Liver (tissue), 9 donors: ENCODE measurements around the gene AK1. TPM values are rescaled to one million over a fixed set of nuclear protein-coding genes. Genes with fewer than 3 reads are reported as not detected.

Source experiments
- DNase-seq: peaks from one replicate; pipeline ENCODE4 v3.0.0-alpha.2; 2017; ENCODE audit warnings: low spot score
- H3K27ac ChIP-seq, 2 donors: one replicate each; pipeline ENCODE4 v1.7.0; 2013; ENCODE audit warnings: inconsistent platforms in 2 of 2, low read length in 2 of 2, control low read depth in 1 of 2, low read depth in 1 of 2, mild to moderate bottlenecking in 1 of 2
- H3K27me3 ChIP-seq, 4 donors: one replicate each; pipeline versions ENCODE4 v1.6.1 to v1.7.0; 2013; ENCODE audit warnings: low read length in 3 of 4, inconsistent platforms in 1 of 4, mild to moderate bottlenecking in 1 of 4, moderate library complexity in 1 of 4; ENCODE audit not compliant: control insufficient read depth in 4 of 4, insufficient read depth in 4 of 4
- H3K36me3 ChIP-seq, 4 donors: one replicate each; pipeline versions ENCODE4 v1.6.1 to v1.7.0; 2013; ENCODE audit warnings: low read length in 3 of 4, mild to moderate bottlenecking in 3 of 4, low read depth in 1 of 4, moderate library complexity in 1 of 4; ENCODE audit not compliant: control insufficient read depth in 4 of 4, insufficient read depth in 3 of 4
- H3K4me1 ChIP-seq, 4 donors: one replicate each; pipeline versions ENCODE4 v1.6.1 to v1.7.0; 2013; ENCODE audit warnings: low read length in 3 of 4, mild to moderate bottlenecking in 3 of 4, moderate library complexity in 1 of 4; ENCODE audit not compliant: control insufficient read depth in 4 of 4, insufficient read depth in 4 of 4
- H3K4me3 ChIP-seq, 3 donors: one replicate each; pipeline versions ENCODE4 v1.6.1 to v1.7.0; 2013; ENCODE audit warnings: low read length in 3 of 3, control low read depth in 1 of 3, low read depth in 1 of 3, mild to moderate bottlenecking in 1 of 3
- H3K9ac ChIP-seq, 2 donors: one replicate each; pipeline ENCODE4 v1.7.0; 2013; ENCODE audit warnings: low read length in 2 of 2, mild to moderate bottlenecking in 2 of 2, moderate library complexity in 2 of 2, control low read depth in 1 of 2, low read depth in 1 of 2
- H3K9me3 ChIP-seq, 4 donors: one replicate each; pipeline versions ENCODE4 v1.6.1 to v1.7.0; 2013; ENCODE audit warnings: low read length in 3 of 4; ENCODE audit not compliant: control insufficient read depth in 4 of 4
- ATF3 ChIP-seq: IDR thresholded peaks from 2 replicates; pipeline ENCODE4 v1.6.1; 2016; ENCODE audit warnings: antibody characterized with exemption
- CTCF ChIP-seq: fragments of 150-350 bp; IDR thresholded peaks from 2 replicates; pipeline ENCODE4 v1.5.1; 2017; ENCODE audit warnings: improper control_type of control experiment, low read depth, low read length; ENCODE audit not compliant: missing input control
- EGR1 ChIP-seq, 2 donors: IDR thresholded peaks; 2 replicates each; pipeline ENCODE4 v1.6.1; 2016 to 2018; ENCODE audit warnings: antibody characterized with exemption in 2 of 2, low read depth in 2 of 2
- FOXA1 ChIP-seq: IDR thresholded peaks from 2 replicates; pipeline ENCODE4 v1.6.1; 2016; ENCODE audit warnings: antibody characterized with exemption
- GABPA ChIP-seq, 2 donors: IDR thresholded peaks in 1 of 2; conservative IDR thresholded peaks in 1 of 2; 2 replicates each; pipeline ENCODE4 v1.6.1; 2016; ENCODE audit warnings: antibody characterized with exemption in 2 of 2, mild to moderate bottlenecking in 1 of 2, moderate library complexity in 1 of 2
- HNF4A ChIP-seq, 2 donors: conservative IDR thresholded peaks; 2 replicates each; pipeline ENCODE4 v1.6.1; 2016; ENCODE audit warnings: antibody characterized with exemption in 2 of 2, mild to moderate bottlenecking in 2 of 2
- JUND ChIP-seq, 2 donors: IDR thresholded peaks; 2 replicates each; pipeline ENCODE4 v1.6.1; 2016; ENCODE audit warnings: antibody characterized with exemption in 2 of 2
- MAX ChIP-seq: IDR thresholded peaks from 2 replicates; pipeline ENCODE4 v1.6.1; 2016; ENCODE audit warnings: antibody characterized with exemption
- NR2F2 ChIP-seq: IDR thresholded peaks from 2 replicates; pipeline ENCODE4 v1.6.1; 2016; ENCODE audit warnings: antibody characterized with exemption
- RAD21 ChIP-seq, 2 donors: IDR thresholded peaks; 2 replicates each; pipeline ENCODE4 v1.6.1; 2016; ENCODE audit warnings: antibody characterized with exemption in 2 of 2, mild to moderate bottlenecking in 2 of 2
- REST ChIP-seq: IDR thresholded peaks from 2 replicates; pipeline ENCODE4 v1.6.1; 2016; ENCODE audit warnings: antibody characterized with exemption, mild to moderate bottlenecking
- RXRA ChIP-seq, 2 donors: IDR thresholded peaks; 2 replicates each; pipeline ENCODE4 v1.6.1; 2017 to 2018; ENCODE audit warnings: antibody characterized with exemption in 2 of 2, mild to moderate bottlenecking in 1 of 2
- SP1 ChIP-seq: IDR thresholded peaks from 2 replicates; pipeline ENCODE4 v1.6.1; 2018; ENCODE audit warnings: antibody characterized with exemption, mild to moderate bottlenecking
- YY1 ChIP-seq: IDR thresholded peaks from 2 replicates; pipeline ENCODE4 v1.6.1; 2016; ENCODE audit warnings: antibody characterized with exemption, mild to moderate bottlenecking
- WGBS: extraction: QIAGEN DNeasy Blood & Tissue Kit; methylation state at CpG from one replicate; pipeline ENCODE4 v1.1.7; 2013; 5-methylcytosine and 5-hydroxymethylcytosine counted together
- polyA plus RNA-seq, 2 donors: library from polyadenylated mRNA; stranded (reverse) in 1 of 2; unstranded in 1 of 2; fragments of 200-250 nt in 1 of 2; fragments of >200 nt in 1 of 2; fragmentation: Nextera tagmentation in 1 of 2; extraction: Ambion mirVana in 1 of 2; gene quantifications; one replicate each; pipeline versions ENCODE4 v1.2.1 to v1.2.3, GENCODE V29; 2013 to 2015
- total RNA-seq, 2 donors: library from RNA; depleted of rRNA; stranded (reverse); fragments of >200 nt; gene quantifications; one replicate each; pipeline ENCODE4 v1.2.3, GENCODE V29; 2014
- donor health status: healthy.
- donor health status: healthy.
- donor health status: healthy.
- donor health status: healthy.
- donor health status: healthy.

The AK1 gene
- total and polyA plus RNA-seq, 4 donors: 10.6 to 78.3 (median 29.6) TPM

- TF ChIP-seq RXRA (IDR thresholded peaks at IDR 0.05): peak; percentile 61 to 72
- peak; percentile 58 for TF ChIP-seq SP1
- TF ChIP-seq FOXA1: no peak
- peak; percentile 73 for TF ChIP-seq MAX
- peak in 1 of 2 donors; percentile 39 for TF ChIP-seq RAD21 (IDR thresholded peaks at IDR 0.05)
- no peak for TF ChIP-seq REST
- TF ChIP-seq NR2F2: peak; percentile 100
- DNase-seq: peak; percentile 66
- Histone ChIP-seq H3K9me3 (no peaks in the 10 kb centered on the region), H3K4me1 (peaks cover 0 to 18% (median 1%) of the 10 kb centered on the region in 4 donors), H3K27me3 (no peaks in the 10 kb centered on the region), H3K27ac (peak overlapping the region; percentile 59 to 74), H3K4me3 (no peak overlapping the region), H3K9ac (peak overlapping the region in 1 of 2 donors; percentile 42), H3K36me3 (no peaks in the 10 kb centered on the region)
- 61% methylated on average over 29 of the region's 29 CpGs for WGBS
These were observed 15.1 kb downstream of the AK1 start for GRCh38 chr9:127862075-127863011.

- no peaks in the 10 kb centered on the region for H3K36me3 ChIP-seq
- no peak overlapping the region for H3K4me3 ChIP-seq
- no peaks in the 10 kb centered on the region for H3K27me3 ChIP-seq
- no peak for DNase-seq
- WGBS: 95% methylated on average over 11 of the region's 11 CpGs
- no peak for TF ChIP-seq SP1
- no peak for TF ChIP-seq GABPA (IDR thresholded peaks at IDR 0.05 in 1 of 2, conservative IDR thresholded peaks at IDR 0.05 in 1 of 2)
- TF ChIP-seq HNF4A (conservative IDR thresholded peaks at IDR 0.05): no peak
- no peak for TF ChIP-seq EGR1 (IDR thresholded peaks at IDR 0.05; ENCODE audit: low read depth in 2 of 2)
- TF ChIP-seq FOXA1: no peak
- no peak for TF ChIP-seq YY1
- TF ChIP-seq NR2F2: no peak
- TF ChIP-seq RAD21 (IDR thresholded peaks at IDR 0.05): no peak
- no peak for TF ChIP-seq RXRA (IDR thresholded peaks at IDR 0.05)
- no peak for TF ChIP-seq CTCF
- TF ChIP-seq ATF3: no peak
- TF ChIP-seq JUND (IDR thresholded peaks at IDR 0.05): no peak
- no peaks in the 10 kb centered on the region for H3K9me3 ChIP-seq
- H3K27ac ChIP-seq: no peak overlapping the region
- no peak overlapping the region for H3K9ac ChIP-seq
- peaks cover 0 to 18% (median 1%) of the 10 kb centered on the region in 4 donors for H3K4me1 ChIP-seq
These were observed 16.7 kb downstream of the AK1 start for GRCh38 chr9:127860779-127861178.
